Smooth muscle cell (in vitro differentiated cells): ENCODE results near the gene TMC2. TPM values are rescaled to one million over a fixed set of nuclear protein-coding genes. Genes with fewer than 3 reads are reported as not detected.
A peak's percentile ranks its signal among the peaks of the same experiment; 100 is the strongest.

Experiments used
- DNase-seq: peaks from one replicate; lab custom pipeline; 2025; ENCODE audit not compliant: unreplicated experiment; lab: John Stamatoyannopoulos, UW
- H2AFZ ChIP-seq: fragments of 200-600 bp; sonication (generic); 2 replicates; pipeline ENCODE4 v1.6.0; 2016; ENCODE audit warnings: antibody characterized with exemption, low read depth, mild to moderate bottlenecking
- H3F3A ChIP-seq: fragments of 200-600 bp; sonication (generic); 2 replicates; pipeline ENCODE4 v1.6.0; 2017; ENCODE audit warnings: antibody characterized with exemption, low read depth
- H3K27ac ChIP-seq: fragments of 200-600 bp; sonication (generic); 2 replicates; pipeline ENCODE4 v1.5.1; 2016; ENCODE audit warnings: low read depth, mild to moderate bottlenecking
- H3K27me3 ChIP-seq: fragments of 200-600 bp; sonication (generic); 2 replicates; pipeline ENCODE4 v1.6.1; 2016; ENCODE audit warnings: low read depth, mild to moderate bottlenecking
- H3K36me3 ChIP-seq: fragments of 200-600 bp; sonication (generic); 2 replicates; pipeline ENCODE4 v1.5.1; 2016; ENCODE audit warnings: low read depth
- H3K4me1 ChIP-seq: fragments of 200-600 bp; sonication (generic); 2 replicates; pipeline ENCODE4 v1.5.1; 2016; ENCODE audit warnings: low read depth
- H3K4me2 ChIP-seq: fragments of 200-600 bp; sonication (generic); 2 replicates; pipeline ENCODE4 v1.6.0; 2016; ENCODE audit warnings: mild to moderate bottlenecking
- H3K4me3 ChIP-seq: fragments of 200-600 bp; sonication (generic); 2 replicates; pipeline ENCODE4 v1.5.1; 2016; ENCODE audit warnings: mild to moderate bottlenecking
- H3K79me2 ChIP-seq: fragments of 200-600 bp; sonication (generic); 2 replicates; pipeline ENCODE4 v1.6.0; 2016; ENCODE audit warnings: low read depth, mild to moderate bottlenecking
- H3K9ac ChIP-seq: fragments of 200-600 bp; sonication (generic); 2 replicates; pipeline ENCODE4 v1.6.0; 2016; ENCODE audit warnings: low read depth
- H3K9me3 ChIP-seq: fragments of 200-600 bp; sonication (generic); replicated peaks from 2 replicates; pipeline ENCODE4 v1.5.1; 2016; ENCODE audit warnings: low read depth
- H4K20me1 ChIP-seq: fragments of 200-600 bp; sonication (generic); 2 replicates; pipeline ENCODE4 v1.6.0; 2016; ENCODE audit warnings: low read depth
- WGBS: methylation state at CpG from one replicate; pipeline ENCODE4 v1.1.7; 2016; ENCODE audit warnings: low lambda C conversion rate; 5-methylcytosine and 5-hydroxymethylcytosine counted together
- polyA plus RNA-seq: library from polyadenylated mRNA; unstranded; fragments of >200 nt; fragmentation: Nextera tagmentation; extraction: Ambion mirVana; gene quantifications from 2 replicates; pipeline ENCODE4 v1.2.1, GENCODE V29; 2016
- total RNA-seq: library from RNA; depleted of rRNA; stranded (reverse); fragments of >200 nt; gene quantifications from 2 replicates; pipeline ENCODE4 v1.2.3, GENCODE V29; 2014
- TF ChIP-seq, protein P1 (sequence below): fragments of 200-600 bp; sonication (generic); IDR thresholded peaks from 2 replicates; pipeline ENCODE4 v1.5.1; 2017; ENCODE audit warnings: borderline replicate concordance, mild to moderate bottlenecking, antibody characterized with exemption; ENCODE audit not compliant: insufficient read depth, poor library complexity, severe bottlenecking

The TMC2 gene
- total and polyA plus RNA-seq, 2 experiments from 2014 or later, result not detected

DNA sequence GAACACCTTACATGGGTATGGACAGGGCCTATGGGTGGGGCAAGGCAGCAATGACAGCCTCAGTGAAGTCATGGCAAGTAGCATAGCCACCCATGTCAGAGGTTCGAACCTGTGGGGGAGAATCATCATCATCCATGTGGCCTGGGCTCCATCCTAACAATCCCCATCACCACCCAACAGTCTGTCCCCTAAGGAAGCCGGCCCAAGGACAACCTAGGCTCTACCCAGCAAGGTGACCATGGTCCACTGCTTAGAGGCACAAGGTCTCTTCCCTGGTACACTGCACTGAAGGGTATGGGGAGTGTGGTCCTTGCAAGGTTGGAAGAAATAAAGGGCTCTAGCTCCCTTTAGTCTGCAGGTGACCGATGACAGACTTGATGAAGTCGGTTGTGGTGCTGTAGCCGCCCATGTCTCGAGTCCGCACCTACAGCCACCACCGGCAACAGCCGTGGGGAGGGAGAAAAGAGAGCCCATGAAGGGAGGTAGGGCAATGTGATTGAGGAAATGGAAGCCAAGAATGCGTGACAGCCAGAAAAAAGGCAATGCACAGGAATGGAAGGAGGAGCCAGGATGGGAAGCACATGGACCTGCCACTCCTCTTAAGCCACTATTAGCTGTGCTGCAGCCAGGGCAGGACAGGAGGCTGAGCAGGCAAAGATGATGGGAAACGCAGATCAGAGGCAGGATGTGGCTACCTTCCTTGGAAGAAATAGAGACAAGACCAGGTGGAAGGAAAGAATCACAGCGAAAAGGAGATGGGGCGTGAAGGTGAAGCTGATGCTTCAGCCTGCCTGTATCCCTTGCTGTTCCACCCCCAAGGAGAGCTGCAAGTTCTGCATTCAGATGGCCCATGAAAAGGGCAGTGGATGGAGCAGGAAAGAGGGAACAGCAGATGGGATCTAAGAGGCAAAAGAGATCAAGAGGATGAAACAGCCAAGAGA, 122.3 kb downstream of the TMC2 start:
- Histone ChIP-seq H2AFZ (no peak overlapping the region), H3K27ac (no peak overlapping the region), H3K79me2 (peaks cover 36% of the 10 kb centered on the region), H3F3A (peaks cover 29% of the 10 kb centered on the region), H3K9me3 (no peaks in the 10 kb centered on the region), H3K4me1 (peaks cover 12% of the 10 kb centered on the region), H3K4me3 (no peak overlapping the region), H3K4me2 (no peak overlapping the region), H3K36me3 (no peaks in the 10 kb centered on the region), H3K9ac (no peak overlapping the region), H4K20me1 (peaks cover 23% of the 10 kb centered on the region), H3K27me3 (no peaks in the 10 kb centered on the region)
- DNase-seq, result no peak
- 84% methylated on average over 13 of the region's 13 CpGs for WGBS
- TF ChIP-seq, protein P1, sequence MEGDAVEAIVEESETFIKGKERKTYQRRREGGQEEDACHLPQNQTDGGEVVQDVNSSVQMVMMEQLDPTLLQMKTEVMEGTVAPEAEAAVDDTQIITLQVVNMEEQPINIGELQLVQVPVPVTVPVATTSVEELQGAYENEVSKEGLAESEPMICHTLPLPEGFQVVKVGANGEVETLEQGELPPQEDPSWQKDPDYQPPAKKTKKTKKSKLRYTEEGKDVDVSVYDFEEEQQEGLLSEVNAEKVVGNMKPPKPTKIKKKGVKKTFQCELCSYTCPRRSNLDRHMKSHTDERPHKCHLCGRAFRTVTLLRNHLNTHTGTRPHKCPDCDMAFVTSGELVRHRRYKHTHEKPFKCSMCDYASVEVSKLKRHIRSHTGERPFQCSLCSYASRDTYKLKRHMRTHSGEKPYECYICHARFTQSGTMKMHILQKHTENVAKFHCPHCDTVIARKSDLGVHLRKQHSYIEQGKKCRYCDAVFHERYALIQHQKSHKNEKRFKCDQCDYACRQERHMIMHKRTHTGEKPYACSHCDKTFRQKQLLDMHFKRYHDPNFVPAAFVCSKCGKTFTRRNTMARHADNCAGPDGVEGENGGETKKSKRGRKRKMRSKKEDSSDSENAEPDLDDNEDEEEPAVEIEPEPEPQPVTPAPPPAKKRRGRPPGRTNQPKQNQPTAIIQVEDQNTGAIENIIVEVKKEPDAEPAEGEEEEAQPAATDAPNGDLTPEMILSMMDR, result no peak

DNA sequence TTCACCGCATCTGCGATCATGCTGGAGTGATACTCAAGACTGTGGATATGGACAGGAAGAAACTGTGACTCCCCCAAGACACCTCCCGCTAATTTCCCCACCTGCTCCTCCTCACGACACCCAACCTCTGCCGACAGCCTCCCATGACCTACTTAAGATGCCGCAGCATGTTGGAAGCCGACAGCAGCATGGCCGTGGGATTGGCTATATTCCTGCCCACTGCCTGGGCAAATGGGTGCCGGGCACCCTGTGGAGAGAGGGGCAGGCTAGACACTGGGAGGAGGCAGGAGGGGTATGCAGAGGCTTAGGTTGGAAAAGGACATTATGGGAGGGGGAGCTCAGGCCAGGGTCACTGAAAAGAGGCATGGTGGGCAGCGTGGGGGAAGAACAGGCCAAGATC, 123.2 kb downstream of the TMC2 start:
- Histone ChIP-seq H3K27me3 (no peaks in the 10 kb centered on the region), H3K4me1 (peaks cover 8% of the 10 kb centered on the region), H3K4me3 (no peak overlapping the region), H3F3A (peaks cover 25% of the 10 kb centered on the region), H3K79me2 (peaks cover 29% of the 10 kb centered on the region), H3K4me2 (no peak overlapping the region), H4K20me1 (peaks cover 15% of the 10 kb centered on the region), H3K9me3 (no peaks in the 10 kb centered on the region), H3K27ac (no peak overlapping the region), H2AFZ (no peak overlapping the region), H3K36me3 (no peaks in the 10 kb centered on the region), H3K9ac (no peak overlapping the region)
- no peak for DNase-seq
- TF ChIP-seq, protein P1, result no peak
- WGBS, result 94% methylated on average over 10 of the region's 10 CpGs

DNA sequence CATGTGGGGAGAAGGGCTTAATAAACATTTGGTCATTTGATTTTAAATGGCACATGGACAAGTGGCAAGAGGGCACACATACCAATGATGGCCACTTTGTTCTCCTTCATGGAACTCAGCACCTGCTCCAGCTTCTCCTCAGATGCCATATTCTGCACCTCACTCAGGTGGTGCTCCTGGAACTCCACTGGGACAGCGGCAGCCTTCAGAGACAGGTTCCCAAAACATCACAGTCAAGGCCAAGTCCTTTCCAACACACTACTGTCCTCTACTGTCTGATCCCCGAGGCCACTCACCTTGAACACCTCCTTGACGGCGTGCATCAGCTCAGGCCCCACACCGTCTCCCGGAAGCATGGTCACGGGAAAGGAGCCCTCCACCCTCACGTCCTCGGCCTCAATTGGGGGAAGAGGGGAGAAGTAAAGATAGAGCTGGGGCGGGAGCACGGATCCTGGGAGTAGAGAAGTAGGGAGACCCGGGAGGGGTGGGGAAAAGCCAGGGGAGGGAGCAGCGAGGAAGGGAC, 127.1 kb downstream of the TMC2 start:
- peak overlapping the region; percentile 94 for H3K9ac ChIP-seq
- peak overlapping the region; percentile 78 for H3K4me3 ChIP-seq
- peaks cover 7% of the 10 kb centered on the region for H3F3A ChIP-seq
- 12% methylated on average over 13 of the region's 13 CpGs for WGBS
- no peak for DNase-seq
- peaks cover 9% of the 10 kb centered on the region for H3K27me3 ChIP-seq
- no peaks in the 10 kb centered on the region for H3K36me3 ChIP-seq
- H3K4me1 ChIP-seq, result peaks cover 10% of the 10 kb centered on the region
- TF ChIP-seq, protein P1, result no peak
- H2AFZ ChIP-seq, result peak overlapping the region; percentile 70
- H3K27ac ChIP-seq, result peak overlapping the region; percentile 95
- no peaks in the 10 kb centered on the region for H4K20me1 ChIP-seq
- H3K4me2 ChIP-seq, result peak overlapping the region; percentile 95
- peaks cover 15% of the 10 kb centered on the region for H3K79me2 ChIP-seq
- no peaks in the 10 kb centered on the region for H3K9me3 ChIP-seq
